ENCODE data around the gene CDKN2B.

DNA sequence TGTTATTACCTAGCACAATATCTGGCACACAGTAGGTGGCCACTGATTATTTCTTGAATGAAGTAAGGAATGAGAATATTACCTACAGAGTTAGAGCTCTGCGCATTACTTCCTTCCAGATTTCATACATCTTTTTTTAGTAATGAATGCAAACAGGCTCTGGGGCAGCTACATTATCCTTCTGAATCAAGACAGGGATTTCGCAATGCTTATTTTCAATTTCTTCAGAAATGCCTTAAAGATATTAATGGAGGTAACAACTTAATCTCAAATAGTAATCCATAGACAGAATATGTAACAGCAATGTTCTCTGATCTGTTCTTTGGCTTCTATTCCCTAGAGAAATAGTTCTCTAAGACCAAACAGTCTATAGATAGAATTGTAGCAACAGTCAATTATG, 47.5 kb downstream of the CDKN2B start:
- TF ChIP-seq, protein P1, sequence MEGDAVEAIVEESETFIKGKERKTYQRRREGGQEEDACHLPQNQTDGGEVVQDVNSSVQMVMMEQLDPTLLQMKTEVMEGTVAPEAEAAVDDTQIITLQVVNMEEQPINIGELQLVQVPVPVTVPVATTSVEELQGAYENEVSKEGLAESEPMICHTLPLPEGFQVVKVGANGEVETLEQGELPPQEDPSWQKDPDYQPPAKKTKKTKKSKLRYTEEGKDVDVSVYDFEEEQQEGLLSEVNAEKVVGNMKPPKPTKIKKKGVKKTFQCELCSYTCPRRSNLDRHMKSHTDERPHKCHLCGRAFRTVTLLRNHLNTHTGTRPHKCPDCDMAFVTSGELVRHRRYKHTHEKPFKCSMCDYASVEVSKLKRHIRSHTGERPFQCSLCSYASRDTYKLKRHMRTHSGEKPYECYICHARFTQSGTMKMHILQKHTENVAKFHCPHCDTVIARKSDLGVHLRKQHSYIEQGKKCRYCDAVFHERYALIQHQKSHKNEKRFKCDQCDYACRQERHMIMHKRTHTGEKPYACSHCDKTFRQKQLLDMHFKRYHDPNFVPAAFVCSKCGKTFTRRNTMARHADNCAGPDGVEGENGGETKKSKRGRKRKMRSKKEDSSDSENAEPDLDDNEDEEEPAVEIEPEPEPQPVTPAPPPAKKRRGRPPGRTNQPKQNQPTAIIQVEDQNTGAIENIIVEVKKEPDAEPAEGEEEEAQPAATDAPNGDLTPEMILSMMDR (IDR thresholded peaks at IDR 0.05; ENCODE audit: low read depth, low read length, missing input control), result no peak
- no peak for TF ChIP-seq SP1 (IDR thresholded peaks at IDR 0.05)
- TF ChIP-seq JUND (IDR thresholded peaks at IDR 0.05), result no peak
- no peak for TF ChIP-seq TAF1 (conservative IDR thresholded peaks at IDR 0.05)
- TF ChIP-seq GABPA (IDR thresholded peaks at IDR 0.05 in 1 of 2, conservative IDR thresholded peaks at IDR 0.05 in 1 of 2), result no peak
- TF ChIP-seq, protein P2, sequence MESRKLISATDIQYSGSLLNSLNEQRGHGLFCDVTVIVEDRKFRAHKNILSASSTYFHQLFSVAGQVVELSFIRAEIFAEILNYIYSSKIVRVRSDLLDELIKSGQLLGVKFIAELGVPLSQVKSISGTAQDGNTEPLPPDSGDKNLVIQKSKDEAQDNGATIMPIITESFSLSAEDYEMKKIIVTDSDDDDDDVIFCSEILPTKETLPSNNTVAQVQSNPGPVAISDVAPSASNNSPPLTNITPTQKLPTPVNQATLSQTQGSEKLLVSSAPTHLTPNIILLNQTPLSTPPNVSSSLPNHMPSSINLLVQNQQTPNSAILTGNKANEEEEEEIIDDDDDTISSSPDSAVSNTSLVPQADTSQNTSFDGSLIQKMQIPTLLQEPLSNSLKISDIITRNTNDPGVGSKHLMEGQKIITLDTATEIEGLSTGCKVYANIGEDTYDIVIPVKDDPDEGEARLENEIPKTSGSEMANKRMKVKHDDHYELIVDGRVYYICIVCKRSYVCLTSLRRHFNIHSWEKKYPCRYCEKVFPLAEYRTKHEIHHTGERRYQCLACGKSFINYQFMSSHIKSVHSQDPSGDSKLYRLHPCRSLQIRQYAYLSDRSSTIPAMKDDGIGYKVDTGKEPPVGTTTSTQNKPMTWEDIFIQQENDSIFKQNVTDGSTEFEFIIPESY (IDR thresholded peaks at IDR 0.05), result no peak
- TF ChIP-seq, protein P3, sequence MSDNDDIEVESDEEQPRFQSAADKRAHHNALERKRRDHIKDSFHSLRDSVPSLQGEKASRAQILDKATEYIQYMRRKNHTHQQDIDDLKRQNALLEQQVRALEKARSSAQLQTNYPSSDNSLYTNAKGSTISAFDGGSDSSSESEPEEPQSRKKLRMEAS (IDR thresholded peaks at IDR 0.05), result no peak
- no peak for TF ChIP-seq YY1 (IDR thresholded peaks at IDR 0.05)
- TF ChIP-seq RAD21 (IDR thresholded peaks at IDR 0.05), result no peak
- TF ChIP-seq REST (IDR thresholded peaks at IDR 0.05), result no peak
- no peak for TF ChIP-seq ATF3 (IDR thresholded peaks at IDR 0.05)
- no peak for TF ChIP-seq EGR1 (IDR thresholded peaks at IDR 0.05; ENCODE audit: low read depth in 2 of 2)
- TF ChIP-seq RXRA (IDR thresholded peaks at IDR 0.05), result no peak

All from liver (tissue), 3 donors.